Measurements from ENCODE around the gene CD109. TPM values are rescaled to one million over a fixed set of nuclear protein-coding genes. Genes with fewer than 3 reads are reported as not detected.

The CD109 gene
- total RNA-seq, 1 donor from 2014 or later: 1.2 TPM

DNA sequence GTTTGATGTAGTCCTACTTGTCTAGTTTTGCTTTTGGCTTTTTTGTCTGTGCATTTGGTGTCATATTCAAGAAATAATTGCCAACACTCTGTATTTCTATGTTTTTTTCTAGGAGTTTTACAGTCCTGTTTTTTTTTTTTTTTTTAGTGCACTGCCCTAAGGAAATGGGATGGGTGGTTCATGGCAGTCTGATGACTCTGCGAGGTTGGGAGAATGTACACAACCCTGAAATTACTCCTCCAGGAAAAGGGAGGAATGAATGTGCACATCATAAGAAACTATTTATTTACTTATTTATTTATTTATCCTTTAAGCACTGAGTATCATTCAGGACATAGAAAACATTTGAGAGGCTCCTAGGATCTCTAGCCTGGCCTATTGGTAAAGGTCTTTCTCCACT is 27.0 kb upstream of the CD109 start:
- no peaks in the 10 kb centered on the region for H4K20me1 ChIP-seq (ENCODE audit: low read depth)
- H2AFZ ChIP-seq (replicated peaks): no peak overlapping the region
- Mint-ChIP-seq H3K27ac (no peak overlapping the region), H3K4me3 (no peak overlapping the region), H3K4me1 (no peaks in the 10 kb centered on the region), H3K9me3 (no peaks in the 10 kb centered on the region), H3K27me3 (ENCODE audit: insufficient read depth, low read depth) (no peaks in the 10 kb centered on the region), H3K36me3 (no peaks in the 10 kb centered on the region)
- H3K36me3 ChIP-seq: no peaks in the 10 kb centered on the region
- no peaks in the 10 kb centered on the region for H3K4me1 ChIP-seq
- peaks cover 11% of the 10 kb centered on the region for H3K27me3 ChIP-seq
- no peak overlapping the region for H3K4me3 ChIP-seq
- no peaks in the 10 kb centered on the region for H3F3A ChIP-seq (ENCODE audit: low read depth)
- no peak overlapping the region for H3K9ac ChIP-seq
- no peak overlapping the region for H3K4me2 ChIP-seq
- DNase-seq (ENCODE audit: low spot score): no peak
- no peak overlapping the region for H3K27ac ChIP-seq
- H3K9me3 ChIP-seq (ENCODE audit: low read depth): no peaks in the 10 kb centered on the region
- H3K79me2 ChIP-seq (ENCODE audit: low read depth): no peaks in the 10 kb centered on the region
- TF ChIP-seq EZH2phosphoT487 (IDR thresholded peaks at IDR 0.05) (no peak), EZH2 (IDR thresholded peaks at IDR 0.05) (no peak)
- TF ChIP-seq, protein P1, sequence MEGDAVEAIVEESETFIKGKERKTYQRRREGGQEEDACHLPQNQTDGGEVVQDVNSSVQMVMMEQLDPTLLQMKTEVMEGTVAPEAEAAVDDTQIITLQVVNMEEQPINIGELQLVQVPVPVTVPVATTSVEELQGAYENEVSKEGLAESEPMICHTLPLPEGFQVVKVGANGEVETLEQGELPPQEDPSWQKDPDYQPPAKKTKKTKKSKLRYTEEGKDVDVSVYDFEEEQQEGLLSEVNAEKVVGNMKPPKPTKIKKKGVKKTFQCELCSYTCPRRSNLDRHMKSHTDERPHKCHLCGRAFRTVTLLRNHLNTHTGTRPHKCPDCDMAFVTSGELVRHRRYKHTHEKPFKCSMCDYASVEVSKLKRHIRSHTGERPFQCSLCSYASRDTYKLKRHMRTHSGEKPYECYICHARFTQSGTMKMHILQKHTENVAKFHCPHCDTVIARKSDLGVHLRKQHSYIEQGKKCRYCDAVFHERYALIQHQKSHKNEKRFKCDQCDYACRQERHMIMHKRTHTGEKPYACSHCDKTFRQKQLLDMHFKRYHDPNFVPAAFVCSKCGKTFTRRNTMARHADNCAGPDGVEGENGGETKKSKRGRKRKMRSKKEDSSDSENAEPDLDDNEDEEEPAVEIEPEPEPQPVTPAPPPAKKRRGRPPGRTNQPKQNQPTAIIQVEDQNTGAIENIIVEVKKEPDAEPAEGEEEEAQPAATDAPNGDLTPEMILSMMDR (IDR thresholded peaks at IDR 0.05): no peak

DNA sequence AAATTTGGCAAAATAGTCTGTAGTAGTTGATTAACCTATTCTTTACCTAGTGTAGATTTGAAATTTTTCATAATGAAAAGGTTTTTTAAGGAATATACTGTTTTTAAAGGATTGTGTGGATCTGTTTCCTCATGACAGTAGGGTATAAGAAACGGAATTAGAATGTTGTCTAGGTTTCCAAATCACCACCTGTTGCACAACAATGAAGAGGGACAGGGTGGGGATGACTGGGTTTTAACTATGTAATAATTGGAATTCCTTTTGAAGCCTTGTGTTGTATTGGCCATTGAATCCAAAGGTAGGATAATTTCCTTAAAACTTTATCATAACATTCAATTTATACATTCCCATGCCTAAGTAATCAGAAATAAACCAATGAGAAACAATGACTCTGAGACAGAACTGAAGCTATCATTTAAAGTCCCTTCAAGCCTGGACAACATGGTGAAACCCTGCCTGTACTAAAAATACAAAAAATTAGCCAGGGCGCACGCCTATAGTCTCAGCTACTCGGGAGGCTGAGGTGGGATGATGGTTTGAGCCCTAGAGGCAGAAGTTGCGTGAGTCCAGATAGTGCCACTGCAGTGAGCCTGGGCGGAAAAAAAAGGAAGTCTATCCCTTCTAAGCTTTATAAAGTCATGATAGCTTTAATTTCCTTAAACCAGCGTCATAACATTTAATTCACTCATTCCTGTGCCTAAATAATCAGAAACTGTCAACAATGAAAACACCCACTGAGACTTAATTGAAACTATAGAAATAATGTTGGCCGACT is 23.9 kb upstream of the CD109 start:
- TF ChIP-seq EZH2phosphoT487 (IDR thresholded peaks at IDR 0.05) (no peak), EZH2 (IDR thresholded peaks at IDR 0.05) (no peak)
- TF ChIP-seq, protein P1 (IDR thresholded peaks at IDR 0.05): no peak
- Histone ChIP-seq H3K9me3 (ENCODE audit: low read depth) (no peaks in the 10 kb centered on the region), H3K27me3 (no peaks in the 10 kb centered on the region), H3K9ac (no peak overlapping the region), H3K4me1 (no peaks in the 10 kb centered on the region), H3K79me2 (ENCODE audit: low read depth) (no peaks in the 10 kb centered on the region), H3F3A (ENCODE audit: low read depth) (no peaks in the 10 kb centered on the region), H3K36me3 (no peaks in the 10 kb centered on the region), H3K4me3 (no peak overlapping the region), H3K27ac (no peak overlapping the region), H3K4me2 (no peak overlapping the region), H4K20me1 (ENCODE audit: low read depth) (no peaks in the 10 kb centered on the region), H2AFZ (replicated peaks) (no peak overlapping the region)
- no peaks in the 10 kb centered on the region for H3K36me3 Mint-ChIP-seq
- H3K27me3 Mint-ChIP-seq (ENCODE audit: insufficient read depth, low read depth): no peaks in the 10 kb centered on the region
- no peak overlapping the region for H3K4me3 Mint-ChIP-seq
- no peak for DNase-seq (ENCODE audit: low spot score)
- no peaks in the 10 kb centered on the region for H3K9me3 Mint-ChIP-seq
- H3K4me1 Mint-ChIP-seq: no peaks in the 10 kb centered on the region
- H3K27ac Mint-ChIP-seq: no peak overlapping the region

DNA sequence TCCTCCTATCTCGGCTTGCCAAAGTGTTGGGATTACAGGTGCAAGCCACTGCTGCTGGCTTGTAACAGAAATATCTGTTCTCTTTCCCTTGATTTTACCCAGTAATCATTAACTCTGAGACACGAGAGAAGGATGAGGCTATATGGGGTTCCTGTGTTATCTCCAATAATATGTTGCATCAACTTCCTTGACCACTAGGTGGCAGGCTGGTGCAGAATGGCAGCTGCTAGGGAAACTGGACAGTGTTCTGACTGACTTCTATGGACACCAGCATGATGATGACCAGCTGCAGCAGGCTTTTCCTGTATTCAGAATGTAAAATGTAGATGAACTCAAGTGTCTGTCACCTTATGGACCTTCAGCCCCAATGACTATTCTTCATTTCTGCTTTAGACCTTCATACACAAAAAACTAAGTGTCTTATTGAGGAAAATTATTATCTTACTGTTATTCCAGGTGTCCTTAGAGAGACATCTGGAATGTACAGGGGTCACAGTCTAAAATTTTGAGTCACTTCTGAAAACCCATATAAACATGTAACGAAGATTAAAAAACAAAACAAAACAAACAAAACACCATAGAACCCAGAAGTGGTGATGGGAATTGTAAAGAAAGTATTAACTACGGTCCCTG is 20.4 kb upstream of the CD109 start:
- Histone ChIP-seq H3K4me2 (no peak overlapping the region), H3K4me1 (no peaks in the 10 kb centered on the region), H3K36me3 (no peaks in the 10 kb centered on the region), H3K4me3 (no peak overlapping the region), H3K27me3 (no peaks in the 10 kb centered on the region), H3K9ac (no peak overlapping the region), H3F3A (ENCODE audit: low read depth) (no peaks in the 10 kb centered on the region), H3K79me2 (ENCODE audit: low read depth) (no peaks in the 10 kb centered on the region), H3K27ac (no peak overlapping the region), H4K20me1 (ENCODE audit: low read depth) (no peaks in the 10 kb centered on the region), H2AFZ (replicated peaks) (no peak overlapping the region), H3K9me3 (ENCODE audit: low read depth) (no peaks in the 10 kb centered on the region)
- DNase-seq (ENCODE audit: low spot score): peak; percentile 79
- no peaks in the 10 kb centered on the region for H3K9me3 Mint-ChIP-seq
- H3K27ac Mint-ChIP-seq: no peak overlapping the region
- no peak overlapping the region for H3K4me3 Mint-ChIP-seq
- TF ChIP-seq EZH2 (IDR thresholded peaks at IDR 0.05): no peak
- TF ChIP-seq, protein P1 (IDR thresholded peaks at IDR 0.05): peak; percentile 92
- H3K36me3 Mint-ChIP-seq: no peaks in the 10 kb centered on the region
- H3K27me3 Mint-ChIP-seq (ENCODE audit: insufficient read depth, low read depth): no peaks in the 10 kb centered on the region
- no peaks in the 10 kb centered on the region for H3K4me1 Mint-ChIP-seq
